Measurements from ENCODE around the gene ZNF585A. TPM values are rescaled to one million over a fixed set of nuclear protein-coding genes. Genes with fewer than 3 reads are reported as not detected.
"Not testable (repeated sequence)": the region's sequence is repeated elsewhere in the genome, so short reads cannot be mapped to it uniquely, and the experiment has no call there.

The ZNF585A gene
- total RNA-seq, 1 donor from 2014 or later = 10.2 TPM

GRCh38 chr19:37148214-37148613, 24.3 kb downstream of the ZNF585A start:
- Mint-ChIP-seq H3K9me3 (peaks cover 32% of the 10 kb centered on the region), H3K36me3 (ENCODE audit: low read depth) (peaks cover 61% of the 10 kb centered on the region), H3K27ac (ENCODE audit: unreplicated experiment) (no peak overlapping the region), H3K27me3 (ENCODE audit: low read depth) (no peaks in the 10 kb centered on the region), H3K4me3 (no peak overlapping the region), H3K4me1 (no peaks in the 10 kb centered on the region)
- DNase-seq (ENCODE audit: low read depth, low spot score) = no peak
- TF ChIP-seq CTCF (conservative IDR thresholded peaks at IDR 0.05) = no peak

- no peak for TF ChIP-seq CTCF (conservative IDR thresholded peaks at IDR 0.05)
- no peaks in the 10 kb centered on the region for H3K4me1 Mint-ChIP-seq
- no peak for DNase-seq (ENCODE audit: low read depth, low spot score)
- peaks cover 42% of the 10 kb centered on the region for H3K36me3 Mint-ChIP-seq (ENCODE audit: low read depth)
- H3K27ac Mint-ChIP-seq (ENCODE audit: unreplicated experiment) = no peak overlapping the region
- H3K4me3 Mint-ChIP-seq = no peak overlapping the region
- peaks cover 25% of the 10 kb centered on the region for H3K9me3 Mint-ChIP-seq
- H3K27me3 Mint-ChIP-seq (ENCODE audit: low read depth) = no peaks in the 10 kb centered on the region
Measured at GRCh38 chr19:37136111-37136510, 36.4 kb downstream of the ZNF585A start.

- Mint-ChIP-seq H3K27me3 (ENCODE audit: low read depth) (no peaks in the 10 kb centered on the region), H3K4me3 (no peak overlapping the region), H3K36me3 (ENCODE audit: low read depth) (peaks cover 89% of the 10 kb centered on the region), H3K4me1 (no peaks in the 10 kb centered on the region), H3K27ac (ENCODE audit: unreplicated experiment) (no peak overlapping the region), H3K9me3 (peaks cover 30% of the 10 kb centered on the region)
- no peak for TF ChIP-seq CTCF (conservative IDR thresholded peaks at IDR 0.05)
- no peak for DNase-seq (ENCODE audit: low read depth, low spot score)
Measured at GRCh38 chr19:37128821-37129177, 43.7 kb downstream of the ZNF585A start.

- peaks cover 86% of the 10 kb centered on the region for H3K36me3 Mint-ChIP-seq (ENCODE audit: low read depth)
- H3K4me1 Mint-ChIP-seq = no peaks in the 10 kb centered on the region
- no peak overlapping the region for H3K4me3 Mint-ChIP-seq
- no peak for DNase-seq (ENCODE audit: low read depth, low spot score)
- H3K9me3 Mint-ChIP-seq = peaks cover 28% of the 10 kb centered on the region
- no peak for TF ChIP-seq CTCF (conservative IDR thresholded peaks at IDR 0.05)
- no peaks in the 10 kb centered on the region for H3K27me3 Mint-ChIP-seq (ENCODE audit: low read depth)
- no peak overlapping the region for H3K27ac Mint-ChIP-seq (ENCODE audit: unreplicated experiment)
Measured at GRCh38 chr19:37127999-37128820, 44.3 kb downstream of the ZNF585A start.

GRCh38 chr19:37122093-37122492, 50.4 kb downstream of the ZNF585A start:
- H3K4me1 Mint-ChIP-seq; H3K27ac Mint-ChIP-seq (ENCODE audit: unreplicated experiment); H3K4me3 Mint-ChIP-seq; DNase-seq (ENCODE audit: low read depth, low spot score); H3K27me3 Mint-ChIP-seq (ENCODE audit: low read depth): not testable (repeated sequence)
- Mint-ChIP-seq H3K9me3 (peaks cover 17% of the 10 kb centered on the region), H3K36me3 (ENCODE audit: low read depth) (peaks cover 51% of the 10 kb centered on the region)

GRCh38 chr19:37114001-37114400, 58.5 kb downstream of the ZNF585A start:
- H3K4me1 Mint-ChIP-seq = no peaks in the 10 kb centered on the region
- DNase-seq (ENCODE audit: low read depth, low spot score) = no peak
- H3K4me3 Mint-ChIP-seq = no peak overlapping the region
- no peaks in the 10 kb centered on the region for H3K27me3 Mint-ChIP-seq (ENCODE audit: low read depth)
- H3K9me3 Mint-ChIP-seq = peaks cover 37% of the 10 kb centered on the region
- peaks cover 84% of the 10 kb centered on the region for H3K36me3 Mint-ChIP-seq (ENCODE audit: low read depth)
- TF ChIP-seq CTCF (conservative IDR thresholded peaks at IDR 0.05) = peak; percentile 44
- no peak overlapping the region for H3K27ac Mint-ChIP-seq (ENCODE audit: unreplicated experiment)
